ENCODE results near the gene S100A10.

- TF ChIP-seq, protein P1, sequence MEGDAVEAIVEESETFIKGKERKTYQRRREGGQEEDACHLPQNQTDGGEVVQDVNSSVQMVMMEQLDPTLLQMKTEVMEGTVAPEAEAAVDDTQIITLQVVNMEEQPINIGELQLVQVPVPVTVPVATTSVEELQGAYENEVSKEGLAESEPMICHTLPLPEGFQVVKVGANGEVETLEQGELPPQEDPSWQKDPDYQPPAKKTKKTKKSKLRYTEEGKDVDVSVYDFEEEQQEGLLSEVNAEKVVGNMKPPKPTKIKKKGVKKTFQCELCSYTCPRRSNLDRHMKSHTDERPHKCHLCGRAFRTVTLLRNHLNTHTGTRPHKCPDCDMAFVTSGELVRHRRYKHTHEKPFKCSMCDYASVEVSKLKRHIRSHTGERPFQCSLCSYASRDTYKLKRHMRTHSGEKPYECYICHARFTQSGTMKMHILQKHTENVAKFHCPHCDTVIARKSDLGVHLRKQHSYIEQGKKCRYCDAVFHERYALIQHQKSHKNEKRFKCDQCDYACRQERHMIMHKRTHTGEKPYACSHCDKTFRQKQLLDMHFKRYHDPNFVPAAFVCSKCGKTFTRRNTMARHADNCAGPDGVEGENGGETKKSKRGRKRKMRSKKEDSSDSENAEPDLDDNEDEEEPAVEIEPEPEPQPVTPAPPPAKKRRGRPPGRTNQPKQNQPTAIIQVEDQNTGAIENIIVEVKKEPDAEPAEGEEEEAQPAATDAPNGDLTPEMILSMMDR (IDR thresholded peaks at IDR 0.05), result no peak
- no peak for TF ChIP-seq ZFX (IDR thresholded peaks at IDR 0.05; ENCODE audit: borderline replicate concordance)
Observed at GRCh38 chr1:151944126-151944856, 49.4 kb downstream of the S100A10 start.
